Mucosa of descending colon (tissue), 3 donors: ENCODE measurements around the gene STON2. TPM values are rescaled to one million over a fixed set of nuclear protein-coding genes. Genes with fewer than 3 reads are reported as not detected.

Experiments used
- ATAC-seq: fragments of 200-7000 bp; cut with Tn5 transposase; one replicate; pipeline ENCODE4 v1.9.1; 2020; ENCODE audit warnings: mild to moderate bottlenecking, moderate library complexity
- DNase-seq, 3 donors: peaks; one replicate each; pipeline ENCODE4 v3.0.0-alpha.2; 2020
- H3K36me3 ChIP-seq: fragments of 200-600 bp; one replicate; pipeline ENCODE4 v1.8.0; 2021; ENCODE audit warnings: low read depth, mild to moderate bottlenecking
- H3K4me1 ChIP-seq: fragments of 200-600 bp; one replicate; pipeline ENCODE4 v1.8.0; 2021; ENCODE audit warnings: low read depth, mild to moderate bottlenecking
- H3K4me3 ChIP-seq: fragments of 200-600 bp; one replicate; pipeline ENCODE4 v1.8.0; 2021; ENCODE audit warnings: mild to moderate bottlenecking
- H3K9me3 ChIP-seq: fragments of 200-600 bp; one replicate; pipeline ENCODE4 v1.8.0; 2021; ENCODE audit warnings: mild to moderate bottlenecking
- CTCF ChIP-seq: fragments of 200-600 bp; IDR thresholded peaks from one replicate; pipeline ENCODE4 v1.8.0; 2022; ENCODE audit warnings: antibody characterized with exemption, mild to moderate bottlenecking
- intact Hi-C, 2 donors: fragments of 100-400 bp; cut with DNase I in 1 of 2; cut with micrococcal nuclease in 1 of 2; formaldehyde crosslinking; loops; one replicate each; pipeline versions ENCODE4 v1.11.0 to v1.11.1; 2022; cut with DNase I, micrococcal nuclease
- total RNA-seq, 3 donors: library from RNA; stranded (reverse); fragmentation: NEBNext Ultra II Directional in 2 of 3; extraction: Animal tissue kit (Norgen Biotek cat#: 25700) in 2 of 3; gene quantifications; one replicate each; pipeline versions ENCODE4 v1.2.1 to v1.2.4, GENCODE V29; 2021 to 2023
- donor health status: DM: no; HTN: no; CAD: no; lungs with moderate emphysema.
- donor health status: DM: no; HTN: no; CAD: no.
- donor health status: DM: no; HTN: yes; CAD: no.

The STON2 gene
- total RNA-seq, 3 donors from 2014 or later: 17.1 to 31.1 (median 20.7) TPM

GRCh38 chr14:81429028-81429427 lies 28.9 kb upstream of the STON2 start:
- ATAC-seq (no peak), DNase-seq (no peak)
- Histone ChIP-seq H3K4me1 (peaks cover 5% of the 10 kb centered on the region), H3K36me3 (no peaks in the 10 kb centered on the region), H3K9me3 (no peaks in the 10 kb centered on the region), H3K4me3 (no peak overlapping the region)
- TF ChIP-seq CTCF: no peak
- intact Hi-C loops: no loop called here

- Histone ChIP-seq H3K4me3 (no peak overlapping the region), H3K9me3 (no peaks in the 10 kb centered on the region), H3K36me3 (no peaks in the 10 kb centered on the region), H3K4me1 (peaks cover 5% of the 10 kb centered on the region)
- intact Hi-C loops: no loop called here
- peak; percentile 72 for ATAC-seq
- no peak for TF ChIP-seq CTCF
- DNase-seq: peak in 1 of 3 donors; percentile 38
These were observed 27.4 kb upstream of the STON2 start for GRCh38 chr14:81427348-81428058.

- TF ChIP-seq CTCF: no peak
- Histone ChIP-seq H3K4me1 (peaks cover 5% of the 10 kb centered on the region), H3K36me3 (no peaks in the 10 kb centered on the region), H3K9me3 (no peaks in the 10 kb centered on the region), H3K4me3 (no peak overlapping the region)
- ATAC-seq (peak; percentile 33), DNase-seq (peak in 1 of 3 donors; percentile 50)
- intact Hi-C loops: no loop called here
These were observed 23.4 kb upstream of the STON2 start for GRCh38 chr14:81423504-81423903.

GRCh38 chr14:81418057-81418790 lies 18.1 kb upstream of the STON2 start:
- DNase-seq (no peak), ATAC-seq (peak; percentile 63)
- Histone ChIP-seq H3K4me3 (no peak overlapping the region), H3K36me3 (no peaks in the 10 kb centered on the region), H3K4me1 (no peaks in the 10 kb centered on the region), H3K9me3 (peaks cover 3% of the 10 kb centered on the region)
- TF ChIP-seq CTCF: no peak
- intact Hi-C loops: no loop called here

- Histone ChIP-seq H3K4me3 (no peak overlapping the region), H3K36me3 (no peaks in the 10 kb centered on the region), H3K4me1 (no peaks in the 10 kb centered on the region), H3K9me3 (peaks cover 3% of the 10 kb centered on the region)
- no peak for DNase-seq
- intact Hi-C loops: no loop called here
- ATAC-seq: no peak
- TF ChIP-seq CTCF: no peak
These were observed 16.9 kb upstream of the STON2 start for GRCh38 chr14:81416981-81417380.
